ENCODE data around the gene ANO1.
A peak's percentile ranks its signal among the peaks of the same experiment; 100 is the strongest.
"Not testable (repeated sequence)": the region's sequence is repeated elsewhere in the genome, so short reads cannot be mapped to it uniquely, and the experiment has no call there.

The ANO1 gene

GRCh38 chr11:70204466-70204799 is 126.3 kb downstream of the ANO1 start:
- H3K27ac Mint-ChIP-seq: peak overlapping the region; percentile 95
- H3K9me3 Mint-ChIP-seq: no peaks in the 10 kb centered on the region
- peak; percentile 44 for ATAC-seq
- peaks cover 43% of the 10 kb centered on the region for H3K36me3 Mint-ChIP-seq (ENCODE audit: low read depth)
- H3K4me1 Mint-ChIP-seq: peaks cover 46% of the 10 kb centered on the region
- H3K4me3 Mint-ChIP-seq: peak overlapping the region; percentile 90
- no peaks in the 10 kb centered on the region for H3K27me3 Mint-ChIP-seq
- DNase-seq: no peak

GRCh38 chr11:70205049-70205725 is 127.1 kb downstream of the ANO1 start:
- no peaks in the 10 kb centered on the region for H3K9me3 Mint-ChIP-seq
- peaks cover 46% of the 10 kb centered on the region for H3K36me3 Mint-ChIP-seq (ENCODE audit: low read depth)
- H3K4me3 Mint-ChIP-seq: peak overlapping the region; percentile 90
- H3K4me1 Mint-ChIP-seq: peaks cover 49% of the 10 kb centered on the region
- ATAC-seq: no peak
- H3K27me3 Mint-ChIP-seq: no peaks in the 10 kb centered on the region
- peak overlapping the region; percentile 95 for H3K27ac Mint-ChIP-seq
- no peak for DNase-seq

GRCh38 chr11:70205766-70206165 is 127.6 kb downstream of the ANO1 start:
- Mint-ChIP-seq H3K4me3 (peak overlapping the region; percentile 90), H3K9me3 (no peaks in the 10 kb centered on the region), H3K36me3 (ENCODE audit: low read depth) (peaks cover 47% of the 10 kb centered on the region)

DNA sequence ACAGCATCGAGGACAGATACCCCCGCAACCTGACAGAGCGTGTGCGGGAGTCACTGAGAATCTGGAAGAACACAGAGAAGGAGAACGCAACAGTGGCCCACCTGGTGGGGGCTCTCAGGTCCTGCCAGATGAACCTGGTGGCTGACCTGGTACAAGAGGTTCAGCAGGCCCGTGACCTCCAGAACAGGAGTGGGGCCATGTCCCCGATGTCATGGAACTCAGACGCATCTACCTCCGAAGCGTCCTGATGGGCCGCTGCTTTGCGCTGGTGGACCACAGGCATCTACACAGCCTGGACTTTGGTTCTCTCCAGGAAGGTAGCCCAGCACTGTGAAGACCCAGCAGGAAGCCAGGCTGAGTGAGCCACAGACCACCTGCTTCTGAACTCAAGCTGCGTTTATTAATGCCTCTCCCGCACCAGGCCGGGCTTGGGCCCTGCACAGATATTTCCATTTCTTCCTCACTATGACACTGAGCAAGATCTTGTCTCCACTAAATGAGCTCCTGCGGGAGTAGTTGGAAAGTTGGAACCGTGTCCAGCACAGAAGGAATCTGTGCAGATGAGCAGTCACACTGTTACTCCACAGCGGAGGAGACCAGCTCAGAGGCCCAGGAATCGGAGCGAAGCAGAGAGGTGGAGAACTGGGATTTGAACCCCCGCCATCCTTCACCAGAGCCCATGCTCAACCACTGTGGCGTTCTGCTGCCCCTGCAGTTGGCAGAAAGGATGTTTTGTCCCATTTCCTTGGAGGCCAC is 128.3 kb downstream of the ANO1 start:
- H3K27ac Mint-ChIP-seq: peak overlapping the region; percentile 80
- DNase-seq (no peak), ATAC-seq (no peak)
- peaks cover 54% of the 10 kb centered on the region for H3K4me1 Mint-ChIP-seq
- H3K27me3 Mint-ChIP-seq: no peaks in the 10 kb centered on the region
- peaks cover 47% of the 10 kb centered on the region for H3K36me3 Mint-ChIP-seq (ENCODE audit: low read depth)
- no peaks in the 10 kb centered on the region for H3K9me3 Mint-ChIP-seq
- H3K4me3 Mint-ChIP-seq: peak overlapping the region; percentile 90

More at GRCh38 chr11:70205766-70206165, 127.6 kb downstream of the ANO1 start:
- H3K4me1 Mint-ChIP-seq: peaks cover 54% of the 10 kb centered on the region
- H3K27me3 Mint-ChIP-seq: no peaks in the 10 kb centered on the region
- DNase-seq (no peak), ATAC-seq (no peak)
- peak overlapping the region; percentile 80 for H3K27ac Mint-ChIP-seq

- Mint-ChIP-seq H3K27me3 (no peaks in the 10 kb centered on the region), H3K27ac (no peak overlapping the region), H3K9me3 (no peaks in the 10 kb centered on the region), H3K36me3 (ENCODE audit: low read depth) (peaks cover 47% of the 10 kb centered on the region), H3K4me1 (peaks cover 54% of the 10 kb centered on the region), H3K4me3 (no peak overlapping the region)
- ATAC-seq (no peak), DNase-seq (no peak)
Measured at GRCh38 chr11:70206982-70207376, 128.9 kb downstream of the ANO1 start.

GRCh38 chr11:70207531-70208131 is 129.5 kb downstream of the ANO1 start:
- DNase-seq: no peak
- no peaks in the 10 kb centered on the region for H3K27me3 Mint-ChIP-seq
- peaks cover 47% of the 10 kb centered on the region for H3K36me3 Mint-ChIP-seq (ENCODE audit: low read depth)
- H3K9me3 Mint-ChIP-seq: no peaks in the 10 kb centered on the region
- H3K4me1 Mint-ChIP-seq: peaks cover 52% of the 10 kb centered on the region
- no peak overlapping the region for H3K27ac Mint-ChIP-seq
- no peak for ATAC-seq
- H3K4me3 Mint-ChIP-seq: no peak overlapping the region

DNA sequence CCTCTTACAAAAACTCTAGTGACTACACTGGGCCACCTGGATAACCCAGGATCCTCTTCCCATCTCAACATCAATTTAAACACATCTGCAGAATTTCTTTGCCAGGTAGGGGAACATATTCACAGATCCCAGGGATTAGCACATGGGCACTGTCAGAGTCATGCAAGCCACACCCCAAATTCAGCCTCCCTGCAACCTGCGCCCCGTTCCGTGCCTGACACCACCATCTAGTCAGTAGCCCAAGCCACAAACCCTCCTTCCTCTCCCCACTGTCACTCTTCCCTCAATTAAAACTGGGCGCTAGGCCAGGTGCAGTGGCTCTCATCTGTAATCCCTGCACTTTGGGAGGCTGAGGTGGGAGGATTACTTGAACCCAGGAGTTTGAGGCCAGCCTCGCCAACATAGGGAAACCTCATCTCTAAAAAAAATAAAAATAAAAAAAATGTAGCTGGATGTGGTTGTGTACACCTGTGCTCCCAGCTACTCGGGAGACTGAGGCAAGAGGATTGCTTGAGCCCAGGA is 131.3 kb downstream of the ANO1 start:
- H3K36me3 Mint-ChIP-seq (ENCODE audit: low read depth): peaks cover 39% of the 10 kb centered on the region
- no peaks in the 10 kb centered on the region for H3K27me3 Mint-ChIP-seq
- ATAC-seq (no peak), DNase-seq (no peak)
- peak overlapping the region; percentile 33 for H3K27ac Mint-ChIP-seq
- no peak overlapping the region for H3K4me3 Mint-ChIP-seq
- no peaks in the 10 kb centered on the region for H3K9me3 Mint-ChIP-seq
- peaks cover 42% of the 10 kb centered on the region for H3K4me1 Mint-ChIP-seq

DNA sequence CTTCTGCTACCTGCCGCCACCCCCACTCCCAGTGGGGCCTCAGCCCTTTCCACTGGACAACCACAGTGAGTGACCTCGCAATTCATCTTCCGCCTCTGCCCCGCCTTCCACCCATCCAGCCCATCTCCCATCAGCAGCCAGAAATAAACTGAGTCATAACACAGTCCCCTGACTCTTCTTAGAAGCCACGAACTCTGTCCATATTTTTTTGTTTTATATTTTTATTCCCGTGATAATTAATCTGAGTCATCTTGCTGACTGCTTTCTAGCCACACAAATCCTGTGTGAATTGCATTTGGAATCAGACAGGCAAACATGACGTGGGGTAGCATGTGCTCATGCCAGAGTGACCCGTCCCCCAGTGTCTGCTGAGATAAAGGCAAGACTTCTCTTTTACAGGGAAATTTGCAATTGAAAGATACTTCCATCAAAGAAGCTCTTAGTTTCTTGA is 132.0 kb downstream of the ANO1 start:
- Mint-ChIP-seq H3K36me3 (ENCODE audit: low read depth) (peaks cover 33% of the 10 kb centered on the region), H3K27ac (peak overlapping the region; percentile 73), H3K27me3 (no peaks in the 10 kb centered on the region), H3K9me3 (no peaks in the 10 kb centered on the region), H3K4me1 (peaks cover 36% of the 10 kb centered on the region), H3K4me3 (no peak overlapping the region)
- DNase-seq (no peak), ATAC-seq (no peak)

- H3K4me1 Mint-ChIP-seq: peaks cover 31% of the 10 kb centered on the region
- no peaks in the 10 kb centered on the region for H3K27me3 Mint-ChIP-seq
- DNase-seq (no peak), ATAC-seq (peak; percentile 66)
- no peaks in the 10 kb centered on the region for H3K9me3 Mint-ChIP-seq
- H3K36me3 Mint-ChIP-seq (ENCODE audit: low read depth): peaks cover 29% of the 10 kb centered on the region
- peak overlapping the region; percentile 73 for H3K27ac Mint-ChIP-seq
- H3K4me3 Mint-ChIP-seq: no peak overlapping the region
Measured at GRCh38 chr11:70210530-70210929, 132.4 kb downstream of the ANO1 start.

DNA sequence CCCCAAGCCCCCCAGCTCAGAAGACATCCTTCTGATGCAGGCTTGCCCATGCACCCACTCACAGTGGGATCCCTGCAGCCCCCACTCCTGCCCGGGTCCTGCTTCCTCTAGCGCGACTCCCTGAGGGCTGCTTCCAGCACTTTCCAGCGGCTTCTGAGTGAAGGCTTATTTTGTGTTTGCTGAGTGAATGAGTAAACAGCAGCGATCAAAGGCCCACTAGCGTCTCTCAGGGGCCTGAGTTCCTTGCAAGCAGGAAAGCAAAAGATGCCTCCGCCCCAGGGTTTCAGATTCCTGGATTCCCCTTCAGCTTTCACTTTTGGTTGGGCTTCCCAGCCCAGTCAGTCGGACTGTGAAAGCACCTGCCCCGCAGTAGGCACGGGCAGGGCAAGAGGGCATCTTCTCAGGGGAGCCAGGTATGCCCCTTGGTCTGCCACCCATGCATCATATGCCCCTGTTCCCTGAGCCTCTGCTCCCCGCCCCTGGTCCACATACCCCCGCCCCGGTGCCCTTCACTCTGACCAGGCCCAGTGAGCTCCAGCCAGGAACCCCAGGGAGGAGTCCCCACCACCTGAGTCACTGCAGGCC is 134.2 kb downstream of the ANO1 start:
- H3K36me3 Mint-ChIP-seq (ENCODE audit: low read depth): peaks cover 14% of the 10 kb centered on the region
- H3K4me3 Mint-ChIP-seq: no peak overlapping the region
- H3K27me3 Mint-ChIP-seq: no peaks in the 10 kb centered on the region
- H3K4me1 Mint-ChIP-seq: peaks cover 15% of the 10 kb centered on the region
- no peak overlapping the region for H3K27ac Mint-ChIP-seq
- DNase-seq: no peak
- H3K9me3 Mint-ChIP-seq: no peaks in the 10 kb centered on the region
- ATAC-seq: no peak

DNA sequence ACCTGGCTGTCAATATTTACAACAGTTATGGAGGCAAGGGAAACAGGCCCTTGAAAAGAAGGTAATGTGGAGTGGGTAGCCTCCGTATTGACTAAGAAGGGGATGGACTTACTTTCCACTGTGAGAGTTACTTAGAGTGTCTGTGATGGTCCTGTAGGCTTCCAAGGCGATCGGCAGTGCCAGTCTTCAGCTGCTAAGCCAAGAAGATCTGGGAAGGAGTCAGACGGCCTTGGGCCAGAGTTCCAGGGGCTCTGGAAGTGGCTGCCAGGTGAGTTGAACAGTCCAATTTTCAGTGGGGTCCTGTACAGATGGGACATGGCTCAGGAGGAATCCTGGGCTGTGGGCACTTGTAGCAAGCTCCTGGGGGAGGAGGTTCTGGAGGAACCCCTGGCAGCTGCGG is 139.3 kb downstream of the ANO1 start:
- not testable (repeated sequence) for ATAC-seq; DNase-seq; H3K9me3 Mint-ChIP-seq; H3K36me3 Mint-ChIP-seq (ENCODE audit: low read depth); H3K4me3 Mint-ChIP-seq; H3K4me1 Mint-ChIP-seq; H3K27ac Mint-ChIP-seq
- peaks cover 14% of the 10 kb centered on the region for H3K27me3 Mint-ChIP-seq

GRCh38 chr11:70218076-70218475 is 140.0 kb downstream of the ANO1 start:
- not testable (repeated sequence) for H3K4me3 Mint-ChIP-seq; H3K9me3 Mint-ChIP-seq; H3K27ac Mint-ChIP-seq; DNase-seq; H3K36me3 Mint-ChIP-seq (ENCODE audit: low read depth); ATAC-seq; H3K4me1 Mint-ChIP-seq
- H3K27me3 Mint-ChIP-seq: peaks cover 16% of the 10 kb centered on the region

DNA sequence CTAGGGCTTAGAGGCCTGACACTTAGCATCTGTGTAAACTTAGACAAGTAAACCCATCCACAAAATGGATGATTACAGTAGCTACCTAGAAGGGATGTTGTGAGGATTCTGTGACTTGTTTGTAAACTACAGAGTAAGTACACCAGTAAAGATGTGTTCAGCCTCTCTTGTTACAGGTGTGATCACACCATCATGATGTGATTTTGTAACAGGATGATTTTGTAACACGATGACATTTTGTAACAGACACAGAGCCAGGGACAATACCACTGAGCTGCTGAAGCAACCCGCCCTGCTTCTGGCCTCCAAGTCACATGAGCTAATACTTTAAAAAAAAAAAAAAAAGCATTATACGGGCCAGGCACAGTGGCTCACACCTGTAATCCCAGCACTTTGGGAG is 142.0 kb downstream of the ANO1 start:
- Mint-ChIP-seq H3K9me3 (no peaks in the 10 kb centered on the region), H3K4me1 (no peaks in the 10 kb centered on the region), H3K36me3 (ENCODE audit: low read depth) (no peaks in the 10 kb centered on the region), H3K27me3 (peaks cover 18% of the 10 kb centered on the region), H3K27ac (no peak overlapping the region), H3K4me3 (no peak overlapping the region)
- DNase-seq (no peak), ATAC-seq (no peak)

- Mint-ChIP-seq H3K27me3 (peaks cover 18% of the 10 kb centered on the region), H3K27ac (no peak overlapping the region), H3K9me3 (no peaks in the 10 kb centered on the region), H3K36me3 (ENCODE audit: low read depth) (no peaks in the 10 kb centered on the region), H3K4me3 (no peak overlapping the region), H3K4me1 (no peaks in the 10 kb centered on the region)
- ATAC-seq: no peak
- no peak for DNase-seq
Measured at GRCh38 chr11:70220920-70221319, 142.8 kb downstream of the ANO1 start.

All from activated naive CD8-positive, alpha-beta T cell treated with anti-CD3 and anti-CD28 coated beads, Interleukin-2, amount 50 U/mL, for 24 hours (primary cell).